Right renal cortex interstitium (tissue), 3 donors: ENCODE data around the gene BCKDK. TPM values are rescaled to one million over a fixed set of nuclear protein-coding genes. Genes with fewer than 3 reads are reported as not detected.
"Not testable (repeated sequence)": the region's sequence is repeated elsewhere in the genome, so short reads cannot be mapped to it uniquely, and the experiment has no call there.

ENCODE experiments used
- DNase-seq, 3 donors: peaks; one replicate each; pipeline ENCODE4 v3.0.0-alpha.2; 2013; ENCODE audit warnings: low read depth in 3 of 3, low spot score in 2 of 3
- polyA plus RNA-seq, 3 donors: library from polyadenylated mRNA; unstranded; fragments of 120-200 nt; gene quantifications; one replicate each; pipeline ENCODE4 v1.2.1, GENCODE V29; 2013; ENCODE audit not compliant: insufficient read length in 3 of 3

The BCKDK gene
- polyA plus RNA-seq, 3 donors = 32.4 to 37.6 (median 35.1) TPM

DNA sequence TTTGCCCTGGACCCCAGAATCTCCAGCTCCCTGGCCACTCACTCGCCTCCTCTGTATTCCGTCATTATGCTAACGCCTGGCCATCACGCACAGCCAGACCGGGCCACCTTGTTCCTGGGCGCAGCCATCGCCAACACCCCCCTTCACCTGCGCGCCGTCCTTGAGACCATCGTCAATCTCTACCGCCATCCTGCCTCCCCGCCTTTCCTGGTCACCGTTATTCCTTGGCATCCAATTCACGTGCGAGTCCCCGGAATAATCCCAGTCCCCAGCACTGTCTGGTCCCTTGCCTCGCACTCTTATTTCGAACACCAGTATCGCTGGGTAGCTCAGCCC, 14.1 kb upstream of the BCKDK start:
- no peak for DNase-seq

DNA sequence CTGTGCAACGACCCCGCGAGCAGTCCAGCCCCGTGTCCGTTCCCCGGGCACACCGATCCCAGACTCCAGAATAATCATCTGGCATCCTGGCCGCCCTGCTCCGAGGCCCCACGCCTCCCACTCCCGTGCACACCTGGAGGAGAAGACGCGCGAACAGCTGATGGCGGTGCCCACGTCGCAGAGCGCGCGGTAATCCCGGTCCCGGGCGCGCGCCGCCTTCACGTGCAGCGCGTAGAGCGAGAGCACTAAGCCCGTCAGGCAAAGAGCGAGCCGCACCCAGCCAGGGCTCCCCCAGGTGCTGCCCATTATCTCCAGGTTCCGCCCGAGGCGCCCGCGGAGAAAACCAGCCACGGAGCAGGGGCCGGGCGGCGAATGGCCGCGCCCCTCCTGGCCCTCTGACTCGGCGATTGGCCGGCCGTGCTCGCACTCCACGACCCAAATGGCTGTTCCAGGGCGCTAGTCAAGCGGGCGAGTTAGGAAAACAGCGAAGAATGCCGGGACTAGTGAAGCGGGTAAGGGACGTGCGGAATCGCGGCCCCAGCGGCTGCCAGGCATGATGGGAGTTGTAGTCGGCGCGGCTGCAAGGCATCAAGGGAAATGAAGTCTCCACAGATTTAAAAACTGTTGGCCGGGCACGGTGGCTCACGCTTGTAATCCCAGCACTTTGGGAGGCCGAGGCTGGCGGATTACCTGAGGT, 13.6 kb upstream of the BCKDK start, which contains the start of gene VKORC1:
Gene VKORC1, minus strand, starts transcription at position 374 of the 697 bp plus-strand sequence. Its CDS starts 68 bp downstream, at position 306.
- DNase-seq = peak; percentile 67 to 86 (median 75)

DNA sequence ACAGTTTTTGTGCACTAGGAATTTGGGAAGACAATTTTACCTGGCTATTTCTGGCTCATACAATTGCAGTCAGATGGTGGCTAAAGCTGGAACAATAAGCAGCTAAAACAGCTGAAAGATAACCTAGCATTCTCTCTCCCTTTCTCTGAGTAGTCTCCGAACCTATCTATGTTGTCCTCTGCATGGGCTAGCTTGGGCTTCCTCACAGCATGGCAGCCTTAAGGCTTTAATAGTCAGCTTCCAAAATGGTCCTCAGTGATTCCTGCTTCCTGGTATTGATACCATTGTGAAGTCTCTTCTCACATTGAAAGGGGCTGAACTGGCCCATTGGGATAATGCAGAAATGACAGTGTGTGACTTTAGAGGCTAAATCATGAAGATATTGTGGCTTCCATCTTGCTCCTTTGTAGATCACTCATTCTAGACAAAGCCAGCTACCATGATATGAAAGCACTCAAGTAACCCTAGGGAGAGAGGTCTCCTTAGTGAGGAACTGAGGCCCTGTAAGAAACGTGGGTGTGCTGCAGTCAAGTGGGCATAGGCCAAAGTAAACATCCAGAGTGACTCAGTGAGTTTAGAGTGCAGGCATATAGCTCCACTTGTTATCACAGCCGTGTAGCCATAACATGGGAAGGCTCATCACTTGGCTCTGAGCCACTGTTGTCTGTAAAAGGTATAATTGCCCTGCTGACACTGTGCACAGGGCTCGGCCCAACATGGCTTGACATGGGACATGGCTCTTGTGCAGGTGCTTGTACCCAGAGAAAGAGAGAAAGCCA, 8.1 kb upstream of the BCKDK start:
- no peak for DNase-seq

DNA sequence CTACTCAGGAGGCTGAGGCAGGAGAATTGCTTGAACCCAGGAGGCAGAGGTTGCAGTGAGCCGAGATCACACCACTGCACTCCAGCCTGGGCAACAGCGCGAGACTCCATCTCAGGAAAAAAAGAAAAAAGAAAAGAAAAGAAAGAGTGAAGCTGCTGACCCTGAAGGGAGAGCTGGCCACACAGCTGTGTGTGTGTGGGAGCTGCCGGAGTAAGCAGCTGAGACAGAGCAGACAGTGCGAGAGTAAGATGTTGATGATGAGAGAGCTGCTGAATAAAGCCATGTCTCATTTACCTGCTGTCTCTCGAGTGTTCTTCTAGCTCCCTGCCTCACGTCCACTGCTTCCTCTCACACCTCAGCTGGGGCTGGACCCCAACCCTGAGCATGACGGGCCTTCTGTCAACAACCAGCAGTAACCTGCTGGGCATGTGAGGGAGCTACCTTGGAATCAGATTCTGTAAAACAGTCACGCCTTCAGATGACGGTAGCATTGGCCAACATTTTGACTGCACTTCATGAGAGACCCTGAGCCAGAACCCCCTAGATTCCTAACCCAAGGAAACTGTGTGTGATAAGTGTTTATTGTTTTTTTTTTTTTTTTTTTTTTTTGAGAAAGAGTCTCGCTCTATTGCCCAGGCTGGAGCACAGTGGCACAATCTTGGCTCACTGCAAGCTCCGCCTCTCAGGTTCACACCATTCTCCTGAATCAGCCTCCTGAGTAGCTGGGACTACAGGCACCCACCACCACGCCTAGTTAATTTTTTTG, 7.1 kb upstream of the BCKDK start:
- DNase-seq = not testable (repeated sequence)

DNA sequence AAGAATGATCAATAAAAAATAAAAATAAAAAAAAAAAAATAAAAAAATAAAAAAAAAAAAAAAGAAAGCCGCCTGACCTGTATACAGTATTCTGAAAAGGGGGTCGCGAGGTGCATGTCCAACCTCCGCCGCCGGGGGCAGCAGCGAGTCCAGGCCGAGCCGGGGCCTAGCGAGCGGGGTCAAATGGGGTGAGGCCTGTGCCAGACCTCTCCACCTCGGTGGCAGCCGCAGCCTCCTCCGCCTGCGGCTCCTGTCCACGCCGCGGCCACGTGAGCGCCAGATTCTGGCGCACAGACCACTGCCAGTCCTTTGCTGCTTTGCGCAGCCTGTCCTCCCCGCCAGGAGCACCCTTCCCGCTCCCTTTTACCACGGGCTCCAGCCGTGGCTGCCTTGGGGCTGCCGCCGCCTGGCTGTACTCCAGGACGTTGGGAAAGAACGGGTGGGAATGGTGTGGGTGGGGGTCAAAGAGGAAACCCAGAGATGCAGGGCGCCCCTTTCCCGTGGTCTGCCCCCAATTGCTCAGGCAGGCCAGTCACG, 2.4 kb upstream of the BCKDK start:
- DNase-seq = no peak

DNA sequence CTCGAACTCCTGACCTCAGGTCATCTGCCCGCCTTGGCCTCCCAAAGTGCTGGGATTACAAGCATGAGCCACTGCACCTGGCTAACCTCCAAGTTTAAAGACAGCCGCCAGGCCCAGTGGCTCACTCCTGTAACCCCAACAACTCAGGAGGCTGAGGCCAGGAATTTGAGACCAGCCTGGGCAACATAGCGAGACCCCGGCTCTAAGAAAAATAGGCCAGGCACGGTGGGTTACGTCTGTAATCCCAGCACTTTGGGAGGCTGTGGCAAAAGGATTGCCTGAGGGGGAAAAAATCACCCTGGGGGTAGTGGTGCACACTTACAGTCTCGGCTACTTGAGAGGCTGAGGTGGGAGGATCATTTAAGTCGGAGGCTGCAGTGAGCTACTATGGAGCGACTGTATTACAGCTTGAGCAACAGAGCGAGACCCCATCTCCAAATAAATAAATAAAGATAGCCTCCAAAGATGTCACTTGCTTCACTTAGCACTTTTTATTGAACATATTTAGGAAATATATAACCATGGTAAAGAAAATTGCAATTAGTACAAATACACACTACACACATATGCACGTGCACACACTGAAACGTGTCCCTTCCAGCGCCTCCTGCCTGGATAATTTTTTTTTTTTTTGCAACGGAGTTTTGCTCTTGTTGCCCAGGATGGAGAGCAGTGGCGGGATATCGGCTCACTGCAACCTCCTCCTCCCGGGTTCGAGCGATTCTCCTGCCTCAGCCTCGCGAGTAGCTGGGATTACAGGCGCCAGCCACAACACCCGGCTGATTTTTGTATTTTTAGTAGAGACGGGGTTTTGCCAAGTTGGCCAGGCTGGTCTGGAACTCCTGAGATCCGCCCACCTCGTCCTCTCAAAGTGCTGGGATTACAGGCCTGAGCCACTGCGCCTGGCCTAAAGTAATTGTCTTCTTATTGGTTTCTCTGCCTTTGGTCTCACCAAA, 1.4 kb upstream of the BCKDK start:
- no peak for DNase-seq

DNA sequence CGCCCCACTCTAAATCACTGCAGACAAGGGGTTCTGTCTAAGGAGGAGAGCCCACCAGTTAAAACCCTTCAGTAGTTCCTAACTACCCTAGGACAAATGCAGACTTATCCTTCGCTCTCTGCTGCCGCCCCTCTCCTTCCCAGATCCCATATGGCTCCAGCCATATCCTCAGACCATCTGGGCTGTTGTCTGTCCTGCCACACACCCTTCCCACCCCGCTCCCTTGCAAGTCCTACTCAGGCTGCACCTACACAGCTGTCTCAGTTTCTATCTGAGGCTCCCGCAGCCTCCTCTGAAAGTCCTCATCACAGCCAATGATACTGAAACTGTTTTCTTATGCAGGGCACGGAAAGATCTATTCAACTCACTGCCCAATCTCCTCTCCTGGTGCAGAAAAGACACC, 720 bp upstream of the BCKDK start:
- DNase-seq = no peak

DNA sequence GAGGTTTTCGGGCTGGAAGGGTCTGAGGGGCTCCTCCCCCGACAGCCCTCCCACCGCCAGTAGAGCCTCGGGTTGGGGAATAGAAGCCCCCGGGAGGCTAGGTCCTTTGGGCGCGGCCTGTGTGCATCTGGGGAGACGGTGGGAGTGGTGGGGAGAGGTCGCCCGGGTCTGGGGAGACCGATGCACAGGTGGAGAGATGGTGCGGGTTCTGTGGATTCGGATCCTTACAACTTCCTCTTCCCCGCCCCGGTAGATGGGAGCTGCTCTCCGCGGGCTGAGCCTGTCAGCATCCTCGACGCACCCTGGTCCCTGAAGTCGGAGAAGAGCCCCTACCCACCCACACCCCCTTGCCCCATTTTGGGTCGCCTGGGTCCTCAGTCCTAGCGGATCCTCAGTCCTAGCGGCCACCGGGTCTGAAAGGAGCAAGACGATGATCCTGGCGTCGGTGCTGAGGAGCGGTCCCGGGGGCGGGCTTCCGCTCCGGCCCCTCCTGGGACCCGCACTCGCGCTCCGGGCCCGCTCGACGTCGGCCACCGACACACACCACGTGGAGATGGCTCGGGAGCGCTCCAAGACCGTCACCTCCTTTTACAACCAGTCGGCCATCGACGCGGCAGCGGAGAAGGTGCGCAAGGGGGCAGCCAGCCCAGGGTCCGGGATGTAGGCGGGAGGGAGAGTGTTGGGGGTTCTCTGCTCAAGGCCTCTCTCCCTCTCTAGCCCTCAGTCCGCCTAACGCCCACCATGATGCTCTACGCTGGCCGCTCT, 790 bp downstream of the BCKDK start:
- no peak for DNase-seq

DNA sequence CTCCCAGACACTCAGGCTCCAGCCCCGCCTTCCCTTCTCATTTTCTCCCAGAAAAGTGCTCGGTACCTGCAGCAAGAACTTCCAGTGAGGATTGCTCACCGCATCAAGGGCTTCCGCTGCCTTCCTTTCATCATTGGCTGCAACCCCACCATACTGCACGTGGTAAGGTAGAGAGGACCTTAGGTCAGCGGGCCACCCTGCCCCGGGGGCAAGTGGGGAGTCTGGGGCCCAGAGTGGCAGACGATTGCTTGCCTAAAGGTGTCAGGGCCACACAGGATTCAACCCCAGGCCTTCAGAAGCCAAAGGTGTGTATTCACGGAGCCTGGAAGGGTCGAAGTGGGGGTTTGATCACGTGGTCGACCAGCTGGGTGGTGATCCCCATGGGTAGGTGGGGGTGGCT, 1.4 kb downstream of the BCKDK start:
- DNase-seq = no peak

DNA sequence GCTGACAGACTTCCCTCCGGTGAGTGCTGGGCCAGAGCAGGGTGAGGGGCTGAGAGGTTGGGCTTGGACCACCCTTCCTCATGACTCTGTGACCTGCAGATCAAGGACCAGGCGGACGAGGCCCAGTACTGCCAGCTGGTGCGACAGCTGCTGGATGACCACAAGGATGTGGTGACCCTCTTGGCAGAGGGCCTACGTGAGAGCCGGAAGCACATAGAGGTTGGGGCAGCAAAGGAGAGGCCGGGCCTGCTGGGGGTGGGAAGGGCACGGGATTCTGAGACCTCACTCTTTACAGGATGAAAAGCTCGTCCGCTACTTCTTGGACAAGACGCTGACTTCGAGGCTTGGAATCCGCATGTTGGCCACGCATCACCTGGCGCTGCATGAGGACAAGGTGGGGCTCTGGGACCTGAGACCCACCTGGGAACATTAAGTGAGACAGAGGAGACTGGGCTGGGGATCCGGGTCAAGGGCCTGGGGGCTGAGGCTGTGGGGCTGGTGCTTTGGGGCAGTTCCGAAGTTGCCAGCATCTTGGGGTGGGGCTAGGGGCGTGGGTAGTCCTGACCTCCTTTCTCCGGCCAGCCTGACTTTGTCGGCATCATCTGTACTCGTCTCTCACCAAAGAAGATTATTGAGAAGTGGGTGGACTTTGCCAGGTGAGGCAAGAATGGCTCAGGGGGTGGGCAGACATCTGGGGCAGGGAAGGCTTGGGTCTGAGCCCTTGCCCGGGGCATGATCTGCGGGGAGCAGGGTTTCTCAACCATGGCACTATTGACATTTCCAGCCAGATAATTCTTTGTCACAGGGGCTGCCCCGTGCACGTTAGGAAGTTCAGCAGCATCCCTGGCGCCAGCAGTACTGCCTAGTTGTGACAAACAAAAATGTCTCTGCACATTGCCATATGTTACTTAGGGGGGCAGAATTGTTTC, 2.2 kb downstream of the BCKDK start:
- DNase-seq = no peak

DNA sequence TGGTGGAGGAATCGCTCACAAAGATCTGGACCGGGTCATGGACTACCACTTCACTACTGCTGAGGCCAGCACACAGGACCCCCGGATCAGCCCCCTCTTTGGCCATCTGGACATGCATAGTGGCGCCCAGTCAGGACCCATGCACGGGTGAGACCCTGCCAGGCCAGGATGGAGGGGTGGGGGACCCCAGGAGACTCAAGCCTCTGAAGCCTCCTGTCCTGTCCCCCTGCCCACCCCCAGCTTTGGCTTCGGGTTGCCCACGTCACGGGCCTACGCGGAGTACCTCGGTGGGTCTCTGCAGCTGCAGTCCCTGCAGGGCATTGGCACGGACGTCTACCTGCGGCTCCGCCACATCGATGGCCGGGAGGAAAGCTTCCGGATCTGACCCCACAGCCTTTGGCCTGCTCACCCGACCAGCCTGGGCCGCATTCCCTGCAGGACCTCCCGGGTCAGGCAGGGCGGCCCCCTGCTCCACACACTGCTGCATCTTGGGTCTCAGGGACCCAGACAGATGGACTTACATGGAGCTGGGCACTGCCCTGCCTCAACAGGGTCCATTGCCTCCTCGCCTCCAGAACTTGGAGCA, 3.8 kb downstream of the BCKDK start:
- no peak for DNase-seq

DNA sequence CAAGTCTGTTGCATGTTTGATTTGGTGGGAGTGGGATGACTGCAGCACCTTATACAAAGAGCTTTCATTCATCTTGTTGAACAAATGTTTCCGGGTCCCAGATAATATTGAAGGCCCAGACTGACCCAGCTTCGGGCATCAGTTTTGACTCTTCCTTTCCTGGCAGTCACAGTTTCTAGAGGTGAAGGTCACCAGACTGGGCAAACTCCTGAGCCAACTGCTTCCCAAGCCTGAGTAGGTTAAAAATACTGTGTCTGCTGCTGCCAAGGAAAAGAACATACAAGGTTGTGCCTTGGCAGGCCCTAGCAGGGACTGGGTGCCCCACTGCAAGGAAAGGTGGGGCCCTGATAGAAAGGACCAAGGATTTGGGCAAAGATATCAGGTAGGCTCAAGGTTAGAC, 4.5 kb downstream of the BCKDK start:
- DNase-seq = no peak

DNA sequence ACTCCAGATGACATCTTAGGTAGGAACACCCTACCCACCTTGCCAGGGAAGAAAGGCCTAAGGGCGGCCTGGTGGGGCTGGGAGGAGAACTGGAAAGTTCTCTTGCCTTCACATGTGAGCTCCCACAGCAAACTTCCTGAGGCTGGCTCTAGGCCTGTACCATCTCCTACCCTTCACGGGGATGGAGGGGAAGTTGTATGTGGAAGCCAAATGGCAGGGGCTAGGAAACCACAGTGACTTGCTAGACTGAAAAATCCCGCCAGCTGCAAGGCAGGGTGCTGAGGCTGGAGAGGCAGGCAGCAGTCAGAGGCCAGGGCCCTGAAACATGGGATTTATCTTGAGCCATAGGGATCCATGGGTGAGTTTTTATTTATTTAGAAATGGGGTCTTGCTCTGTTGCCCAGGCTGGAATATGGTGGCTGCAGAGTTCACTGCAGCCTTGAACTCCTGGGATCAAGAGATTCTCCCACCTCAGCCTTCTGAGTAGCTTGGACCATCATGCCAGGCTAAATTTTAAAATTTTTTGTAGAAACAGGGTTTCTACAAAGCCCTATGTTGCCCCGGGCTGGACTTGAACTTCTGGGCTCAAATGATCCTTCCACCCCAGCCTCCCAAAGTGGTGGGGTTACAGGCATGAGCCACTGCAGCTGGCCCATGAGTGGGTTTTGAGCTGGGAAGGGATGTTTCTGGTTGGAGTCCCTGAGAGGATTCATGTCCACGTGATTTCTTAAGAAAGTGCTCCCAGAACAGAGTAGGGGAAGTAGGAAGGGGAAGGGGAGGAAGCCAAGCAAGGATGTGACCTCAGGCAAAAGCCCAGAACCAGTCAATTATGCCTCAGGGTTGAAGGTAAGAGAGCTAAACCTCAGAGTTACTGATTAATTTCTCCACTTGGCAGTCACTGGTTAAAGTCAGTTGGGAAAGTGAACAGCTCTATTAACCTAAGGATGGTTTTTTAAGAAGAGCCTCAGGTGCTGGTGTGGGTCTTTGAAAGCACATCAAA, 5.2 kb downstream of the BCKDK start:
- DNase-seq = no peak

DNA sequence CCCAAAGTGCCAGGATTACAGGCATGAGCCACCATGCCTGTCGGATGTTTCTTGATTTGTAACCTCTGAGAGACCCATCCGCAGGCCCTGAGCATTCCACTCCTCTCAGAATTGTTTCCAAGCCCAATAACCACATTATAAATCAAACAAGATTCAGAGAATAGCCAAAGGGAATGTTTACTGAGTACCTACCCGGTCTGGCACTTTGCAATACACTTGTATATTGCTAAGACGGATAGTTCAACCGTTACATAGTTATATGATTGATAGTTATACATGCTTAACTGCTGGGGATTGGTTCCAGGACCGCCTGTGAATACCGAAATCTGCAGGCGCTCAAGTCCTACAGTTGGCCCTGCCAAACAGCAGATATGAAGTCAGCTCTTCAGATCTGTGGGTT, 6.3 kb downstream of the BCKDK start:
- no peak for DNase-seq

DNA sequence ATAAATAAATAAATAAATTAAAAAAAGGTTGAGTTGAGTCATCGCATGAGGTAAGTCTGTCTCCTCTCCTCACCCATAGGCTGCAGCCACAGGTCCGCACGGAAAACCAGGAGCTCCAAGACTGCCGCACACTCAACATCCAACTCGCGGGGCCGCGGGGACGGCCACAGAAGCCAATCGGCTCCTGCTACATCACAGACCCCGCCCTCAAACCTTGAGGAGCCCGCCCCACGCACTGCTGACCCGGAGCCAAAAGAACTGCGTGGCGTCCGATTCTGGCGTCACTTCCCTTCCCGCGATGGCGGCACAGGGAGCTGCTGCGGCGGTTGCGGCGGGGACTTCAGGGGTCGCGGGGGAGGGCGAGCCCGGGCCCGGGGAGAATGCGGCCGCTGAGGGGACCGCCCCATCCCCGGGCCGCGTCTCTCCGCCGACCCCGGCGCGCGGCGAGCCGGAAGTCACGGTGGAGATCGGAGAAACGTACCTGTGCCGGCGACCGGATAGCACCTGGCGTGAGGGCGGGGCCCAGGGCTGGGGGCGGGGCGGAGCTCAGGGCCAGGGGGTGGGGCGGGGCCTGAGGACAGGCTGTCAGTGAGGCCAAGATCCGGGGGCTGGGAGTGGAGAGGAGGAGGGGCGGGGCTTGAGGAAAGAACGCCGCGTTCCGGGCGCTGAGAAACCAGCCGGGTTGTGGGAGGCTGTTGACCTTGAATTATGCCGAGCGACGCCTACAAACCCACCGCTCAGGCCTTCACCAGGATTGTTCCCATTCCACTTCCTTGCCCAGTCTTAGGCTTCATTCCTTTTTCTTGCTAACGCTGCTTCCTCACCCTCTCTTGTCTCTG, 9.4 kb downstream of the BCKDK start, which contains the start of gene KAT8:
Gene KAT8, plus strand, starts transcription at position 281 of the 839 bp plus-strand sequence. Its CDS starts 18 bp downstream, at position 299.
- peak; percentile 89 to 97 (median 92) for DNase-seq
